NCI-H524 treated with DMSO at 0.1 percent for 48 hours (cell line): ENCODE data around the gene EEF1AKMT1.

Experiments used
- DNase-seq: peaks from one replicate; lab custom pipeline; 2025; lab: John Stamatoyannopoulos, UW

Gene EEF1AKMT1

GRCh38 chr13:20718958-20719566, 54.7 kb downstream of the EEF1AKMT1 start:
- no peak for DNase-seq

DNA sequence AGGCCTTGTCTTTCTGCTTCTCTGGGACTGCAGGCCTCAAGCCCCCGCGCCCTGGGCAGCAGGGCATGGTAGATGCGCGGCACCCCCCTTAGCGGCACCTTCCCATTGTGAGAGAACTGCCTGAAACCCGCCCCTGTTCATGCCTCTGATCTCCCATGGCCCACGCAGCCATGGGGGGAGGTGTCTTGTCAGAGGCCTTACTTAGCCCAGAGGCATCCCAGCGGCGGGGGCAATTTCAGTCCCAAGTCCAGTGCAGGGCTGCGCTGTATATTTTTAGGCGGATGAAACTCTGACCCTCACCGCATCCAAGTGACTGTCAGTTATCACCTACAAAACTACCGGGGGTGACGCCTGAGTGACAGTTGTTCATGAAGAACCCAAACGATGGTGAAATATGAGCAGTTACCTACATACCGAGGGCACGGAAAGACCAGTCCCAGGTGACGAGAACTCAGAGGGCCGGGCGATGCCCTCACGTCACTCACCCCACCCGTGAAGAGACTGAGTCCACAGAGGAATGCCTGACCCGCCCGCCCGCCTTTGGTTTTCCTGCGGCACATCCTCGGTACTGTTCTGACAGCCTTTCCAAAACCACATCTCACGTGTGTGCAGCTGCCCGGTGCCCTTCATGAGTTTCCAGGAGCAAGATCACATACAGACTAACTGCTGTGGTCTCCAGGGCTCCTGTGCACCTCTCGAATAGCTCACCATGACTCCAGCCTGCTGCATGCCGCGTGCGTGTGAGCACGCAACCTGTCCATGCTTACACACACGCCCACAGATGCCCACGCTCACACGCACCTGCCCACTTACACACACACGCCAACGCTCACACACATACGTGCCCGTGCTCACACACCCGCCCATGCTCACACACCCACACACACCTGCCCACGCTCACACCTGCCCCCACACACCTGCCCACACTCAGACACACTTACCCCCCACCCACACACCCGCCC, 55.9 kb downstream of the EEF1AKMT1 start:
- no peak for DNase-seq

- peak; percentile 91 for DNase-seq
Observed at GRCh38 chr13:20716951-20717350, 56.8 kb downstream of the EEF1AKMT1 start.

DNA sequence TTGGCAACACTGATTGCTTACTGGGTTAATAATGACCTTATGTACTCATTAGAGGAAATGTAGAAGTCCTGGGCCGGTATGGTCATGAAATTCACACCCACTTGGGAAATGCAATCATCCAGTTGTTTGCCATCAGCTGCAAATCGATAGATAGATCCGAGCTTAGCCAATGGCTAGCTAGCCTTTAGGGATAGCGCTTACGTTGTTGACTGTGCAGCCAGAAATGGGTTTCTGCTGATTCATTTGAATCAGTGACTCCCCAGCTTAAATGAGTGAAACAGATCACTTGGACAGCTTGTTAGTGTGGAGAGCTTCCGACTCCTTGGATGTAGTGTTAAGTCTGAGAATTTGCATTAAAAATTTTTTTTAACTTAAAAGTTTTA, 58.4 kb downstream of the EEF1AKMT1 start:
- no peak for DNase-seq

DNA sequence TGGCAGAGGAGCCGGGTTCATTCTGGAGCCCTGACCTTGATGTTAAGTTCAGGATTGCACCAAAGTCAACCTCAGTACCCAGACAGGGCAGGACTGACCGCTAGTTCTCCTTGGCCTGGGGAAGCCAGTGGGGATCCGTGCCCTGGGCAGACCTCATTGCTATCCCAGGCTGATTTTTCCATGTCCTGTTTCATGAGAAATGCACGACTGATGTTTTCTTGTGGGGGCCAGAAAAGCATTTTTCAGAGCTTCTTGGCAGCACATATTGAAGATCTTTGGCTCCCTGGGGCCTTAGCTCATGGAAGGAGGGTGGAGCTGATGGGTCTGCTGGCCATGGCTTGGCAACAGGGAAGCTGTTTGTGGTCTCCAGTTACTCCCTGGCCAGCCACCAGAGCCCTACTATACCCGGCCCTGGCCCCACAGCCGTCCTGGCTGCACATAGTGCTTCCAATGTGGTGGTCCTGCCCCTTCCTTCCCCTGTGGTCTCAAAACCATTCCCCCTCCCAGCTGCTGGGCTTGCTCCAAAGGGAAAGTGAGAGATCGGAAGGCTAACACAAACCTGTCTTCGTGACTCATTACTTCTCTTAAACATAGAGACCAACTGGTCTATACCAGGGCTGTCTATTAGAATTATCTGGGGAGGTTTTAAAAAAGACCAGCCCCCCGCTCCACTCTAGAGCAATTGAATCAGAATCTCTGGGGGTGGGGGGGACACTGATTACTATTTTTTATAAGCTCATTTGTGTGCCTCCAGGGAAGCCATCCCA, 59.0 kb downstream of the EEF1AKMT1 start:
- DNase-seq, result no peak

- no peak for DNase-seq
Observed at GRCh38 chr13:20714161-20714560, 59.6 kb downstream of the EEF1AKMT1 start.

- DNase-seq, result no peak
Observed at GRCh38 chr13:20713751-20714150, 60.0 kb downstream of the EEF1AKMT1 start.

DNA sequence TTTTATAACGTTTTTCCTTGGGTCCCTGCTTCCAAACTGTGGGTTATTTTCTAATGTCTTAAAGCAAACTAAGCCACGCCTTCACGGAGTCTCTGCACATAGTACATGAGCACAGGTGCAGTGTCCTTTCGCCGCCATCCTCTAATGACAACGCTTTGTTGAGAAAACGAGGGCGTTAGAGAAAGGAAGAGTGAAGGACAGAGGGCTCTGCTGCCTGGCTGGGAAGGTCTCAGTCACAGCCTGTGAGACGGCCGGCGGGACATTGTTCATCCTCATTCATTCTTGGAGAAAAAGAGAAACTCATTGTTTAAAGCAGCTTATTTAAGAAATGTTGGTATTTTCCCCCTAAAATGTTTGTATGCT, 60.8 kb downstream of the EEF1AKMT1 start:
- DNase-seq, result no peak

DNA sequence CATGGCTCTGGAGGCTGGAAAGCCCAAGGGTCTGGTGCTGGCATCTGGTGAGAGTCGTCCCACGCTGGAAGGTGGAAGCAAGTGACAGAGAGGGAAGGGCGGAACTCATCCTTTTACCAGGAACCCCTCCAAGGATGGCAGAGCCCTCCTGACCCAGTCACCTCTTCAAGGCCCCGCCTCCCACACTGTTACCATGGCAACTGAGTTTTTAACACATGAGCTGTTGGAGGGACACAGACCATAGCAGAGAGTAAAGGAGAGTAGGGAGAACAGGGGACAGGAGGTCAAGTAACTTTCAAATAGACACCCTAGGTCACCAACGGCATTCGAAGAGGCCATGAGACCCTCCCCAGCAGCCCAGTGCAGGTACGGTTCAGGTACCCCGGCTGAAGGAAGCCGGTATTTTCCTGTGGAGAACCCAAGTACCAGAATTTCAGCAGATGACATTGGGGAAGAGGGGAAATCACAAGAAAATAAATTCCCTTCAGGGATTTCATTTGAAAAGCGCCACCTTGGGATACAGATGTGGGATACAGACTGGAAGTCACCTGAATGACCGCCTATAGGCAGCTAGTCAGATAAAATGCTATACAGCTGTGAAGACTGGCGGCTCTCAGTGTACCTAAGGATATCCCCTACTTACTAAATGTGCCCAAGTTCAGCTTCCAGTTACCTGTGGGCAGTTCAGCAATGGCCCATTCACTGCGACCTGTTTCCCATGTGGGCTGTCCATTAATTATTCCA, 62.3 kb downstream of the EEF1AKMT1 start:
- DNase-seq, result no peak

DNA sequence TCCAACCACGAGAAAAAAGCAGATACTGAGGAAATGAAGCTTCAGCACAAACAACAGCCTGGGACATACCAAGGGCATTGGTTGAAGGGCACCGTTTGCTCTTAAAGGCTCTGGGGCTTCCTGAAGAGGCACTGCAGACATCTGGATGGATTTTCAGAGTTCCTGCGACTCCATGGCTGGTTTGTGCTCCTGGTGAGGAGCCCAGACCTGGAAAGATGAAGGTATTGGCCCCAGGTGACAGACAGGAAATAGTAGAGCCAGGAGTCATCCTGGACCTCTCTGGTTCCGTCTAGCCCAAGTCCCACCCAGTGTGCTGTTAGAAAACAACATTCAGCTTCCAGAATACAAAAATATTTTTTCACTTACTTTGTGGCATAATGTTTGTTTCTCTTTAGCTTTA, 64.0 kb downstream of the EEF1AKMT1 start:
- no peak for DNase-seq

GRCh38 chr13:20709369-20709768, 64.4 kb downstream of the EEF1AKMT1 start:
- DNase-seq, result no peak

DNA sequence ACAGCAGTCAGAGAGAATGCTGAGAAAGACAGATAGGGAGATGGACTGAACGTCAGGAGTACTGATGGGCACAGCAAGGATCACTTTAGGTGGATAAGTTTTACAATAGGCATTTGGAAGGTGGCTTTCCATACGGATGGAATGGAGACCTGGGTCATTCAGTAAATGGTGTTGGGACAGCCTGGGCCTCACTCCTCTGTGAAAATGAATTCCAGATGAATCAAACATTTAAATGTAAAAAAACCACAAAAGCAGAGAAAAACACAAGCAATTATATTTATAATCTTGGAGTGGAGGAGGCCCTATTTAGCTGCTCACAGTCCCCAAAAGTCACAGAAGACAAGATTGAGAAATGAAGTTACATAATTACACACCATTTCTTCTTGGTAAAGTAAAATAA, 65.5 kb downstream of the EEF1AKMT1 start:
- no peak for DNase-seq

- DNase-seq, result no peak
Observed at GRCh38 chr13:20706661-20707060, 67.1 kb downstream of the EEF1AKMT1 start.

- no peak for DNase-seq
Observed at GRCh38 chr13:20704459-20705069, 69.2 kb downstream of the EEF1AKMT1 start.

GRCh38 chr13:20703780-20704458, 69.8 kb downstream of the EEF1AKMT1 start:
- DNase-seq, result peak; percentile 17

- DNase-seq, result no peak
Observed at GRCh38 chr13:20702915-20703779, 70.6 kb downstream of the EEF1AKMT1 start, which contains the start of gene IL17D. IL17D (plus strand) TSS chr13:20703699; CDS start chr13:20704002, 303 bp downstream.

DNA sequence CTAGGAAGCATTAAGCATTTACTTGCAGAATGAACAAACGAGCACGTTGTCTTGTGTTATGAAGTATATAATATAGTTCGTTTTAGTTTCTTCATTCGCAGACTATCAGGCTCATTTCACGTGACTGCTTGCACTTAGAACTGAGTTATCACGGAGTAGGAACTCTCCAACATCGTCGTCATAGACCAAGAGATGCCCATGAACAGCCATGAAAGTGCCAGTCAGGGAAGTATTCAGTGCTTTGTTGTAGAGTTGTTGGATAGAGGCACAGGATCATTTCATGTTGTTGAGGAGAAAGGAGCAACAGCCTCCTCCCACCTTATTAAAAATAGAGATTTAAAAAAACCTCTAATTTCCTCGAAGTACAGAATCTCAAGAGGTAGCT, 71.2 kb downstream of the EEF1AKMT1 start:
- no peak for DNase-seq

GRCh38 chr13:20701461-20701860, 72.3 kb downstream of the EEF1AKMT1 start:
- no peak for DNase-seq

DNA sequence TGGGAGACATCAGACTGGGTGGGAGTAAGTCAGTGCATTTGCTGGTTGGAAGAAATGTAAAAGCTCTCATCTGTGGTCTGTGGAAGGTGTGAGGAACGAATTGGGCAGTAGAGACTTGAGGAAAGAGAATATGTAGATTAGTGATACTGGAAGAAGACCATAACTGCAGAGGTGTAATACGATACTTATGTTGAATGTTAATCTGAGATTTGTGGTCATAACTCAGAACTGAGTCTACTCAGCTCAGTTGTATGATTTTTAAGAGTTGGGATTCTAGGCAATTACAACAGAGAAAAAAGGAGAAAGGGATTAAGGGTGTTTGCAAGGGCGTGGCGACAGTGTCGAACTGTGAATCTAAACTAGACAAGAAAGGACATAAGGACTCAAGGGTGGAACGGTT, 73.5 kb downstream of the EEF1AKMT1 start:
- DNase-seq, result no peak

DNA sequence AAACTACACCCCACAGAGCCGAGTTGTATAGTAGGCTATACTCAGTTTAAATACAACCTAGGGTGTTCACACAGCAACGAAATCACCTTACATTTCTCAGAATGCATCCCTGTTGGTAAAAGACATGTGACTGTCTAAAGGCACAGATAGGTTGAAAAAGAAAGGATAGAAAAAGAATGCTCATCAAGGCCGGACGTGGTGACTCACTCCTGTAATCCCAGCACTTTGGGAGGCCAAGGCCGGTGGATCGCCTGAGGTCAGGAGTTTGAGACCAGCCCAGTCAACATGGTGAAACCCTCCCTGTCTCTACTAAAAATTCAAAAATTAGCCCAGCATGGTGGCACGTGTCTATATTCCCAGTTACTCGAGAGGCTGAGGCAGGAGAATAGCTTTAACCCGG, 74.0 kb downstream of the EEF1AKMT1 start:
- DNase-seq, result no peak
